GM18520 (cell line): ENCODE results near the gene KCNJ16.
"Not testable (repeated sequence)": the region's sequence is repeated elsewhere in the genome, so short reads cannot be mapped to it uniquely, and the experiment has no call there.

Experiments
- ATAC-seq: cut with Tn5 transposase; IDR thresholded peaks from one replicate; pipeline ENCODE4 v1.9.1; 2021; ENCODE audit not compliant: unreplicated experiment

KCNJ16 gene

GRCh38 chr17:70074956-70075355 is at the start of gene KCNJ16:
Gene KCNJ16 (plus strand): TSS chr17:70075225. CDS start chr17:70132088, 56,863 bp downstream.
- no peak for ATAC-seq

GRCh38 chr17:70028397-70028796 is 46.6 kb upstream of the KCNJ16 start:
- ATAC-seq = no peak

- ATAC-seq = no peak
These were observed 45.9 kb upstream of the KCNJ16 start for GRCh38 chr17:70028978-70029767.

GRCh38 chr17:70030371-70030770 is 44.7 kb upstream of the KCNJ16 start:
- no peak for ATAC-seq

GRCh38 chr17:70031341-70031740 is 43.7 kb upstream of the KCNJ16 start:
- ATAC-seq = no peak

GRCh38 chr17:70033165-70033564 is 41.9 kb upstream of the KCNJ16 start:
- ATAC-seq = no peak

GRCh38 chr17:70034158-70034557 is 40.9 kb upstream of the KCNJ16 start:
- ATAC-seq = no peak

- ATAC-seq = no peak
These were observed 37.5 kb upstream of the KCNJ16 start for GRCh38 chr17:70037498-70037897.

- ATAC-seq = no peak
These were observed 34.7 kb upstream of the KCNJ16 start for GRCh38 chr17:70040336-70040735.

GRCh38 chr17:70041061-70041460 is 34.0 kb upstream of the KCNJ16 start:
- ATAC-seq = no peak

- no peak for ATAC-seq
These were observed 33.5 kb upstream of the KCNJ16 start for GRCh38 chr17:70041540-70041939.

GRCh38 chr17:70045780-70046179 is 29.2 kb upstream of the KCNJ16 start:
- not testable (repeated sequence) for ATAC-seq

GRCh38 chr17:70047619-70048419 is 27.2 kb upstream of the KCNJ16 start:
- ATAC-seq = no peak

GRCh38 chr17:70049801-70050591 is 25.0 kb upstream of the KCNJ16 start:
- ATAC-seq = no peak

- ATAC-seq = no peak
These were observed 24.1 kb upstream of the KCNJ16 start for GRCh38 chr17:70050931-70051330.

- ATAC-seq = no peak
These were observed 21.5 kb upstream of the KCNJ16 start for GRCh38 chr17:70053241-70054234.

GRCh38 chr17:70055000-70055399 is 20.0 kb upstream of the KCNJ16 start:
- ATAC-seq = no peak

GRCh38 chr17:70059071-70059470 is 16.0 kb upstream of the KCNJ16 start:
- ATAC-seq = no peak

GRCh38 chr17:70059649-70060048 is 15.4 kb upstream of the KCNJ16 start:
- ATAC-seq = no peak

- no peak for ATAC-seq
These were observed 14.6 kb upstream of the KCNJ16 start for GRCh38 chr17:70060415-70060814.
